Measurements from ENCODE around the gene PEG3. TPM values are rescaled to one million over a fixed set of nuclear protein-coding genes. Genes with fewer than 3 reads are reported as not detected.

PEG3 gene
- total and polyA plus RNA-seq, 2 of the 4 experiments (the other 2 are of a cell fraction) = not detected

GRCh38 chr19:56874530-56874929 is 34.0 kb upstream of the PEG3 start:
- H2BK20ac ChIP-seq (ENCODE audit: low read depth, low read length) = no peak overlapping the region
- no peak overlapping the region for H3K4me3 ChIP-seq (ENCODE audit: insufficient read depth, low read depth, low read length)
- 25% methylated on average over 1 of the region's 4 CpGs; no CpG with 5 or more reads in 1 of the 2 experiments for WGBS, 2 experiments (ENCODE audit: extremely low coverage in 2 of 2, insufficient read length in 1 of 2)
- H2BK5ac ChIP-seq (ENCODE audit: low read depth, low read length, poor library complexity, severe bottlenecking) = no peak overlapping the region
- POLR2A ChIA-PET (ENCODE audit: unreplicated experiment) = no interaction called here
- H3K14ac ChIP-seq (replicated peaks; ENCODE audit: low read depth, low read length) = no peak overlapping the region
- no peak overlapping the region for H2AFZ ChIP-seq (replicated peaks; ENCODE audit: low read length, poor library complexity)
- no peaks in the 10 kb centered on the region for H3K4me1 ChIP-seq (ENCODE audit: control insufficient read depth, insufficient read depth, low read length)
- no peak overlapping the region for H3K9ac ChIP-seq (ENCODE audit: low read depth, low read length)
- no peaks in the 10 kb centered on the region for H4K20me1 ChIP-seq (ENCODE audit: insufficient read depth, low read length)
- no peak overlapping the region for H4K5ac ChIP-seq (ENCODE audit: low read depth, low read length)
- H2BK15ac ChIP-seq (ENCODE audit: low read depth, low read length) = no peak overlapping the region
- H3K23ac ChIP-seq (ENCODE audit: low read depth, low read length) = no peak overlapping the region
- ATAC-seq (ENCODE audit: low read depth) = no peak
- H3K79me1 ChIP-seq (ENCODE audit: low read depth in 1 of 2, low read length in 2 of 2) = no peaks in the 10 kb centered on the region
- H4K91ac ChIP-seq (ENCODE audit: insufficient read depth, low read depth, low read length) = no peak overlapping the region
- peaks cover 45% of the 10 kb centered on the region for H3K9me3 ChIP-seq (ENCODE audit: control insufficient read depth, insufficient read depth, low read length)
- H3K36me3 ChIP-seq (ENCODE audit: control insufficient read depth, insufficient read depth, low read length) = no peaks in the 10 kb centered on the region
- no peaks in the 10 kb centered on the region for H3K9me1 ChIP-seq (ENCODE audit: insufficient read depth, low read length)
- H3K4me2 ChIP-seq (ENCODE audit: low read depth, low read length) = no peak overlapping the region
- no peak overlapping the region for H3K18ac ChIP-seq (ENCODE audit: low read depth, low read length)
- in situ Hi-C loops (cut with MboI; ENCODE audit: low sequenced_read_pairs) = no loop called here
- no peak overlapping the region for H2AK5ac ChIP-seq (ENCODE audit: low read depth, low read length)
- H3K4ac ChIP-seq (ENCODE audit: low read depth, low read length) = no peak overlapping the region
- no peak for TF ChIP-seq SMC3 (IDR thresholded peaks at IDR 0.05; ENCODE audit: low read depth, low read length)
- no peak for TF ChIP-seq BHLHE40 (IDR thresholded peaks at IDR 0.05; ENCODE audit: low read depth, low read length)
- no peak for TF ChIP-seq MAZ (IDR thresholded peaks at IDR 0.05; ENCODE audit: borderline replicate concordance, low read depth, low read length)
- TF ChIP-seq RCOR1 (IDR thresholded peaks at IDR 0.05; ENCODE audit: insufficient replicate concordance, low read length) = no peak
- no peak for TF ChIP-seq FOS (IDR thresholded peaks at IDR 0.05; ENCODE audit: low read depth, low read length)
- no peak for TF ChIP-seq MXI1 (IDR thresholded peaks at IDR 0.05; ENCODE audit: borderline replicate concordance, low read depth, low read length)
- TF ChIP-seq NFE2L2 (IDR thresholded peaks at IDR 0.05; ENCODE audit: low read depth, low read length) = no peak
- TF ChIP-seq RAD21 (IDR thresholded peaks at IDR 0.05; ENCODE audit: low read length) = no peak
- TF ChIP-seq CHD1 (IDR thresholded peaks at IDR 0.05; ENCODE audit: low read depth, low read length) = no peak
- no peak for TF ChIP-seq CTCF (conservative IDR thresholded peaks at IDR 0.05; ENCODE audit: low read depth, low read length)
- no peak for TF ChIP-seq MAFK (IDR thresholded peaks at IDR 0.05; ENCODE audit: low read depth, low read length)
- no peak for TF ChIP-seq USF2 (IDR thresholded peaks at IDR 0.05; ENCODE audit: low read depth, low read length)
- TF ChIP-seq CEBPB (IDR thresholded peaks at IDR 0.05; ENCODE audit: low read depth, low read length) = no peak
- dilution Hi-C loops (cut with HindIII; ENCODE audit: low sequenced_read_pairs, unreplicated experiment) = no loop called here
- no peak overlapping the region for H3K27ac ChIP-seq (ENCODE audit: insufficient read depth, low read length)
- no peak overlapping the region for H2BK120ac ChIP-seq (ENCODE audit: low read depth, low read length)
- no peak overlapping the region for H4K8ac ChIP-seq (ENCODE audit: low read depth in 2 of 2, low read length in 2 of 2)
- intact Hi-C loops (cut with micrococcal nuclease) = no loop called here
- H2AK9ac ChIP-seq (replicated peaks; ENCODE audit: low read depth, low read length, poor library complexity) = no peak overlapping the region
- no TSS peak for BruUV-seq (replicated peaks)
- no peak overlapping the region for H3K56ac ChIP-seq (ENCODE audit: extremely low read depth, insufficient read depth, low read length)
- CTCF ChIA-PET = no interaction called here
- no peak for DNase-seq
- H3K27me3 ChIP-seq (ENCODE audit: control insufficient read depth, insufficient read depth, low read length) = no peaks in the 10 kb centered on the region

Data from IMR-90 (cell line).